ENCODE data around the gene HEXIM2.
"Not testable (repeated sequence)": the region's sequence is repeated elsewhere in the genome, so short reads cannot be mapped to it uniquely, and the experiment has no call there.

HEXIM2 gene

DNA sequence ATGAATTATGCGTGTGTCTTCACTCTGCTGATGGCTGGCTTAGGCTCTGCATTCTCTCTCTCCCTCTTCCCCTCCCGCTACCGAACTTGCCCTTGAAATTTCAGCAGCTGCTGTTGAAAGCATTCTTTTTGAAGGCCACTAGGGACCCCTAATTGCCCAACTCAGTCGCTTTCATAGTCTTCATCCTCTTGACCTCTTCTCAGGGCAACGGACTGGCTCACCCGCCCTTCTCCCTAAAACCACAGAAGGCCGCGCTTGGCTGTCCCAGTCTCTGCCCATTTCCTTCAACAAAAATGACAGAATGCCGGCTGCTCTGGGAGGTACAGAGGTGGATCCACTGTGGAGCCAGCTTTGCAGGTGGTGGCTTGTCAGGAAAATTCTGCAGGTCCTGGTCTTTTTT lies 39.0 kb downstream of the HEXIM2 start:
- Histone ChIP-seq H3K27ac (replicated peaks) (peak overlapping the region; percentile 44), H3K4me3 (replicated peaks; ENCODE audit: insufficient read depth, low read length) (no peak overlapping the region), H3K27me3 (ENCODE audit: insufficient read depth, poor library complexity, severe bottlenecking) (no peaks in the 10 kb centered on the region)
- TF ChIP-seq SPI1 (IDR thresholded peaks at IDR 0.05; ENCODE audit: borderline replicate concordance, low read depth) (no peak), GABPA (IDR thresholded peaks at IDR 0.05; ENCODE audit: low read depth) (no peak), CTCF (IDR thresholded peaks at IDR 0.05; ENCODE audit: insufficient read depth, low read length) (no peak), POLR2AphosphoS5 (IDR thresholded peaks at IDR 0.05; ENCODE audit: low read depth) (no peak)
- TF ChIP-seq, protein P1, sequence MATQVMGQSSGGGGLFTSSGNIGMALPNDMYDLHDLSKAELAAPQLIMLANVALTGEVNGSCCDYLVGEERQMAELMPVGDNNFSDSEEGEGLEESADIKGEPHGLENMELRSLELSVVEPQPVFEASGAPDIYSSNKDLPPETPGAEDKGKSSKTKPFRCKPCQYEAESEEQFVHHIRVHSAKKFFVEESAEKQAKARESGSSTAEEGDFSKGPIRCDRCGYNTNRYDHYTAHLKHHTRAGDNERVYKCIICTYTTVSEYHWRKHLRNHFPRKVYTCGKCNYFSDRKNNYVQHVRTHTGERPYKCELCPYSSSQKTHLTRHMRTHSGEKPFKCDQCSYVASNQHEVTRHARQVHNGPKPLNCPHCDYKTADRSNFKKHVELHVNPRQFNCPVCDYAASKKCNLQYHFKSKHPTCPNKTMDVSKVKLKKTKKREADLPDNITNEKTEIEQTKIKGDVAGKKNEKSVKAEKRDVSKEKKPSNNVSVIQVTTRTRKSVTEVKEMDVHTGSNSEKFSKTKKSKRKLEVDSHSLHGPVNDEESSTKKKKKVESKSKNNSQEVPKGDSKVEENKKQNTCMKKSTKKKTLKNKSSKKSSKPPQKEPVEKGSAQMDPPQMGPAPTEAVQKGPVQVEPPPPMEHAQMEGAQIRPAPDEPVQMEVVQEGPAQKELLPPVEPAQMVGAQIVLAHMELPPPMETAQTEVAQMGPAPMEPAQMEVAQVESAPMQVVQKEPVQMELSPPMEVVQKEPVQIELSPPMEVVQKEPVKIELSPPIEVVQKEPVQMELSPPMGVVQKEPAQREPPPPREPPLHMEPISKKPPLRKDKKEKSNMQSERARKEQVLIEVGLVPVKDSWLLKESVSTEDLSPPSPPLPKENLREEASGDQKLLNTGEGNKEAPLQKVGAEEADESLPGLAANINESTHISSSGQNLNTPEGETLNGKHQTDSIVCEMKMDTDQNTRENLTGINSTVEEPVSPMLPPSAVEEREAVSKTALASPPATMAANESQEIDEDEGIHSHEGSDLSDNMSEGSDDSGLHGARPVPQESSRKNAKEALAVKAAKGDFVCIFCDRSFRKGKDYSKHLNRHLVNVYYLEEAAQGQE (IDR thresholded peaks at IDR 0.05; ENCODE audit: insufficient replicate concordance, low read depth): no peak
- DNase-seq (ENCODE audit: low read depth in 1 of 2, low spot score in 1 of 2): peak; percentile 48 to 74

DNA sequence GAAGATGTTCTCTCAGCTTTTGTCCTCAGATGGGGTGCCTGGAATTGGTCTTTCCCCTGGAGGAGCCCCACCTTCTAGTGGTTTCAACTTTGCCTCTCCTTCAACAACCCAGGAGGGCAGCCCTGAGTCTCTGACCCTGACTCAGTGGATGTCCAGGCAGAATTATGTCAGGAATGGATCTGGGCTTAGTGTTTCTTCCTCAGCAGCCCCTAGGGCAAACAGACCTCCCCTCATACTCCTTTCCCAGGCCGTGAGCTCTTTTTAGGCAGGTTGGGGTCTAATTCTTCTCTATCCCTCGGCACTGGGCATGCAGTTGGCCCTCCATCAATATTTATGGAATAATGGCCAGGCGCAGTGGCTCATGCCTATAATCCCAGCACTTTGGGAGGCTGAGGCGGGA lies 39.8 kb downstream of the HEXIM2 start:
- no peaks in the 10 kb centered on the region for H3K27me3 ChIP-seq (ENCODE audit: insufficient read depth, poor library complexity, severe bottlenecking)
- no peak for TF ChIP-seq GABPA (IDR thresholded peaks at IDR 0.05; ENCODE audit: low read depth)
- no peak for TF ChIP-seq POLR2AphosphoS5 (IDR thresholded peaks at IDR 0.05; ENCODE audit: low read depth)
- no peak for TF ChIP-seq CTCF (IDR thresholded peaks at IDR 0.05; ENCODE audit: insufficient read depth, low read length)
- TF ChIP-seq, protein P1 (IDR thresholded peaks at IDR 0.05; ENCODE audit: insufficient replicate concordance, low read depth): no peak
- TF ChIP-seq SPI1 (IDR thresholded peaks at IDR 0.05; ENCODE audit: borderline replicate concordance, low read depth): no peak
- no peak overlapping the region for H3K4me3 ChIP-seq (replicated peaks; ENCODE audit: insufficient read depth, low read length)
- DNase-seq (ENCODE audit: low read depth in 1 of 2, low spot score in 1 of 2): no peak
- H3K27ac ChIP-seq (replicated peaks): peak overlapping the region; percentile 44

DNA sequence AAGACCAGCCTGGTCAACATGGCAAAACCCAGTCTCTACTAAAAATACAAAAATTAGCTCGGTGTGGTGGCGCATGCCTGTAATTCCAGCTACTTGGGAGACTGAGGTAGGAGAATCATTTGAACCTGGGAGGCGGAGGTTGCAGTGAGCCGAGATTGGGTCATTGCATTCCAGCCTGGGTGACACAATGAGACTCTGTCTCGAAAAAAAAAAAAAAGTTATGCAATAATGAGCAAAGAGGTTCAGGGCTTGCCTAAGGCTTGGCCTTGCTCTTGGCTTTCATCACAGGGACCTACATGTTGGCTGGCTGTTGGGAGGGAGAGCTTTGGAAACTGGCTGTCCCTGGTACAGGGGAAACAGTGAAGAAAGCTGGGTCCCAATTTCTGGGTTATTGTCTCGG lies 40.2 kb downstream of the HEXIM2 start:
- peak; percentile 85 to 90 for DNase-seq (ENCODE audit: low read depth in 1 of 2, low spot score in 1 of 2)

DNA sequence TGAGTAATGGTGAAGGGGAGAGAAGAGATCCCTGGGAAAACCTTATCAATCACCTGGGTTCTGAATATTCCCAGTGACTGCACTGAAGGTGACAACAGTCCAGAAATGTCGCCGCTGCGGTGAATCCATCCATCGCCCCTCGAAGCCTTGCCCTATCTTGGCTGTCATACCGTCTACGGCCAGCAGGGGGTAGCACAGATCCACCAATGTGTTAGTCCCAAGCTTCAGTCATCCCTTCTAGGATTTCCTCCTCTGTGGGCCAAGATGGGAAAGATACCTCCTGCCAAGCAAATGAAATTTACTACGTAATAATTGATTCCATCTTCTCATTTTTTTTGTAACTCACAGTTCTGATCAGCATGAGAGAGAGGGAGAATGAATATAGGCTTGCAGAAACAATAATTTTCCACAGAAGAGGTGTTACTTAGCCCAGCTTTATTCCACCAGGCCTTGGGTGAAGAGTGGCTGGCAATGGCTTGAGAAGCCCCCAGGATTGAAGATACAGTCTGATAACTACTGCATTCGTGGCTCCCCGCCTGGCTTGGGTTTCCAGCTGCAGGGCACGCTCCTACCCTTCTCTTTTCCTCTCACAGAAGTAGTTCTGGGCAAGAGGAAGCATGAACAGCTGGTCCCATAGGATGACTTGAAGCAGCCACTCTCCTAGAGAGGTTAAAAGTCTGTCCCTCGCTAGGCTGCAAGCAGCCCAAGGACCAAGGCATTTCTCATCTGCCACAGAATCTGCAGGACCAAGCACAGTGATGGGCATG lies 57.4 kb downstream of the HEXIM2 start:
- DNase-seq (ENCODE audit: low read depth in 1 of 2, low spot score in 1 of 2): peak in 1 of 2 experiments; percentile 83
- peak; percentile 88 for TF ChIP-seq CTCF (IDR thresholded peaks at IDR 0.05; ENCODE audit: insufficient read depth, low read length)
- TF ChIP-seq, protein P1 (IDR thresholded peaks at IDR 0.05; ENCODE audit: insufficient replicate concordance, low read depth): no peak
- Histone ChIP-seq H3K27ac (replicated peaks) (no peak overlapping the region), H3K4me3 (replicated peaks; ENCODE audit: insufficient read depth, low read length) (no peak overlapping the region), H3K27me3 (ENCODE audit: insufficient read depth, poor library complexity, severe bottlenecking) (no peaks in the 10 kb centered on the region)

More for the DNA sequence above, 40.2 kb downstream of the HEXIM2 start:
- not testable (repeated sequence) for H3K4me3 ChIP-seq (replicated peaks; ENCODE audit: insufficient read depth, low read length); H3K27me3 ChIP-seq (ENCODE audit: insufficient read depth, poor library complexity, severe bottlenecking)
- H3K27ac ChIP-seq (replicated peaks): peak overlapping the region; percentile 44
